Stomach (tissue), 9 donors: ENCODE measurements around the gene RPS15. TPM values are rescaled to one million over a fixed set of nuclear protein-coding genes. Genes with fewer than 3 reads are reported as not detected.

ENCODE experiments used
- DNase-seq, 2 donors: peaks; one replicate each; pipeline versions ENCODE4 v3.0.0 to v3.0.0-alpha.2; 2013 to 2019
- H3K27ac ChIP-seq, 5 donors: fragments of 200-600 bp in 4 of 5; sonication (generic) in 4 of 5; one replicate each; pipeline ENCODE4 v1.5.1; 2013 to 2019; ENCODE audit warnings: mild to moderate bottlenecking in 1 of 5, moderate library complexity in 1 of 5
- H3K27me3 ChIP-seq, 3 donors: fragments of 200-600 bp; sonication (generic); one replicate each; pipeline ENCODE4 v1.5.1; 2017 to 2019; ENCODE audit warnings: mixed run types in 1 of 3
- H3K36me3 ChIP-seq, 4 donors: fragments of 200-600 bp; sonication (generic); 1 replicate in 3 of 4; 2 replicates in 1 of 4; pipeline ENCODE4 v1.5.1; 2016 to 2019
- H3K4me1 ChIP-seq, 4 donors: fragments of 200-600 bp; sonication (generic); one replicate each; pipeline ENCODE4 v1.5.1; 2016 to 2019
- H3K4me3 ChIP-seq, 4 donors: fragments of 200-600 bp; sonication (generic) in 3 of 4; one replicate each; pipeline ENCODE4 v1.5.1; 2016 to 2019; ENCODE audit warnings: mild to moderate bottlenecking in 1 of 4
- H3K9me3 ChIP-seq, 4 donors: fragments of 200-600 bp; sonication (generic); one replicate each; pipeline ENCODE4 v1.5.1; 2016 to 2019
- CTCF ChIP-seq, 7 experiments: fragments of 450-650 bp in 4 of 7; fragments of 200-600 bp in 3 of 7; sonication (generic) in 3 of 7; IDR thresholded peaks; one replicate each; pipeline ENCODE4 v1.5.1; 2016 to 2019; ENCODE audit warnings: antibody characterized with exemption in 7 of 7, control low read depth in 2 of 7, mild to moderate bottlenecking in 1 of 7
- EP300 ChIP-seq: sonication (generic); formaldehyde crosslinking; IDR thresholded peaks from one replicate; pipeline ENCODE4 v1.6.1; 2017; ENCODE audit warnings: antibody characterized with exemption
- POLR2A ChIP-seq, 4 donors: fragments of 450-650 bp; IDR thresholded peaks; one replicate each; pipeline ENCODE4 v1.6.1; 2016; ENCODE audit warnings: antibody characterized with exemption in 4 of 4, control low read depth in 2 of 4, mild to moderate bottlenecking in 1 of 4, moderate library complexity in 1 of 4
- POLR2AphosphoS5 ChIP-seq, 3 donors: sonication (generic); formaldehyde crosslinking; IDR thresholded peaks; one replicate each; pipeline ENCODE4 v1.6.1; 2016; ENCODE audit warnings: antibody characterized with exemption in 3 of 3
- WGBS, 5 donors: extraction: QIAGEN DNeasy Blood & Tissue Kit in 3 of 5; methylation state at CpG; one replicate each; pipeline versions ENCODE4 v1.1.5 to v1.1.7; 2013 to 2018; 5-methylcytosine and 5-hydroxymethylcytosine counted together
- intact Hi-C: fragments of 100-400 bp; cut with DNase I; formaldehyde crosslinking; loops from one replicate; pipeline ENCODE4 v1.15.1; 2023; ENCODE audit warnings: low total_unique reads
- polyA plus RNA-seq, 3 donors: library from polyadenylated mRNA; stranded (reverse); fragments of 200-250 nt; gene quantifications; one replicate each; pipeline ENCODE4 v1.2.3, GENCODE V29; 2013
- total RNA-seq, 5 donors: library from RNA; depleted of rRNA; stranded (reverse); fragments of >200 nt; gene quantifications; one replicate each; pipeline versions ENCODE4 v1.1.0 to v1.2.3, GENCODE V29; 2014 to 2016
- donor health status: healthy with polysubstance abuse.
- donor health status: Bipolar disorder and iron deficiency.
- donor health status: healthy.

The RPS15 gene
- total and polyA plus RNA-seq, 8 donors, result 428 to 4,539 (median 2,187) TPM

GRCh38 chr19:1389033-1389940 is 48.9 kb upstream of the RPS15 start:
- intact Hi-C loops, result no loop called here
- no peaks in the 10 kb centered on the region for H3K9me3 ChIP-seq
- no peak for TF ChIP-seq POLR2AphosphoS5 (IDR thresholded peaks at IDR 0.05)
- TF ChIP-seq POLR2A (IDR thresholded peaks at IDR 0.05), result no peak
- no peak for TF ChIP-seq EP300
- TF ChIP-seq CTCF (IDR thresholded peaks at IDR 0.05), result no peak
- H3K4me3 ChIP-seq, result no peak overlapping the region
- peaks cover 12 to 41% (median 36%) of the 10 kb centered on the region in 4 donors for H3K4me1 ChIP-seq
- H3K27ac ChIP-seq, result no peak overlapping the region
- 90 to 94% (median 92%) methylated on average over 38 to 39 of the region's 39 CpGs for WGBS, 5 donors
- H3K27me3 ChIP-seq, result no peaks in the 10 kb centered on the region
- no peak for DNase-seq
- H3K36me3 ChIP-seq, result peaks cover 47 to 86% (median 81%) of the 10 kb centered on the region in 4 donors

GRCh38 chr19:1390890-1391423 is 47.2 kb upstream of the RPS15 start:
- no peak for TF ChIP-seq CTCF (IDR thresholded peaks at IDR 0.05)
- no peak for TF ChIP-seq POLR2A (IDR thresholded peaks at IDR 0.05)
- TF ChIP-seq EP300, result no peak
- no peak for TF ChIP-seq POLR2AphosphoS5 (IDR thresholded peaks at IDR 0.05)

GRCh38 chr19:1392407-1392806 is 45.8 kb upstream of the RPS15 start:
- Histone ChIP-seq H3K9me3 (no peaks in the 10 kb centered on the region), H3K27me3 (no peaks in the 10 kb centered on the region), H3K36me3 (peaks cover 42 to 74% (median 71%) of the 10 kb centered on the region in 4 donors), H3K4me3 (no peak overlapping the region), H3K4me1 (peaks cover 23 to 39% (median 35%) of the 10 kb centered on the region in 4 donors), H3K27ac (no peak overlapping the region)
- TF ChIP-seq CTCF (IDR thresholded peaks at IDR 0.05) (no peak), EP300 (no peak), POLR2AphosphoS5 (IDR thresholded peaks at IDR 0.05) (no peak), POLR2A (IDR thresholded peaks at IDR 0.05) (no peak)
- no peak for DNase-seq
- WGBS, 5 donors, result 94 to 98% (median 98%) methylated on average over 15 of the region's 15 CpGs
- intact Hi-C loops, result no loop called here

More at GRCh38 chr19:1390890-1391423, 47.2 kb upstream of the RPS15 start:
- Histone ChIP-seq H3K9me3 (no peaks in the 10 kb centered on the region), H3K36me3 (peaks cover 44 to 88% (median 83%) of the 10 kb centered on the region in 4 donors), H3K27ac (no peak overlapping the region), H3K4me1 (peaks cover 17 to 41% (median 36%) of the 10 kb centered on the region in 4 donors), H3K4me3 (no peak overlapping the region), H3K27me3 (no peaks in the 10 kb centered on the region)
- intact Hi-C loops, result no loop called here
- DNase-seq, result no peak
- 93 to 95% (median 94%) methylated on average over 41 to 42 of the region's 42 CpGs for WGBS, 5 donors

- DNase-seq, result no peak
- no peaks in the 10 kb centered on the region for H3K27me3 ChIP-seq
- no peaks in the 10 kb centered on the region for H3K9me3 ChIP-seq
- H3K4me1 ChIP-seq, result peaks cover 23 to 36% (median 32%) of the 10 kb centered on the region in 4 donors
- WGBS, 5 donors, result 88 to 94% (median 93%) methylated on average over 15 to 37 of the region's 37 CpGs
- TF ChIP-seq POLR2A (IDR thresholded peaks at IDR 0.05), result no peak
- no peak for TF ChIP-seq POLR2AphosphoS5 (IDR thresholded peaks at IDR 0.05)
- no peak for TF ChIP-seq CTCF (IDR thresholded peaks at IDR 0.05)
- no peak for TF ChIP-seq EP300
- H3K4me3 ChIP-seq, result no peak overlapping the region
- intact Hi-C loops, result no loop called here
- peaks cover 39 to 68% (median 65%) of the 10 kb centered on the region in 4 donors for H3K36me3 ChIP-seq
- no peak overlapping the region for H3K27ac ChIP-seq
Measured at GRCh38 chr19:1392939-1393530, 45.2 kb upstream of the RPS15 start.
